ENCODE data around the gene ZNF512. TPM values are rescaled to one million over a fixed set of nuclear protein-coding genes. Genes with fewer than 3 reads are reported as not detected.

ZNF512 gene
- total RNA-seq, 1 donor from 2014 or later = 23.5 TPM

DNA sequence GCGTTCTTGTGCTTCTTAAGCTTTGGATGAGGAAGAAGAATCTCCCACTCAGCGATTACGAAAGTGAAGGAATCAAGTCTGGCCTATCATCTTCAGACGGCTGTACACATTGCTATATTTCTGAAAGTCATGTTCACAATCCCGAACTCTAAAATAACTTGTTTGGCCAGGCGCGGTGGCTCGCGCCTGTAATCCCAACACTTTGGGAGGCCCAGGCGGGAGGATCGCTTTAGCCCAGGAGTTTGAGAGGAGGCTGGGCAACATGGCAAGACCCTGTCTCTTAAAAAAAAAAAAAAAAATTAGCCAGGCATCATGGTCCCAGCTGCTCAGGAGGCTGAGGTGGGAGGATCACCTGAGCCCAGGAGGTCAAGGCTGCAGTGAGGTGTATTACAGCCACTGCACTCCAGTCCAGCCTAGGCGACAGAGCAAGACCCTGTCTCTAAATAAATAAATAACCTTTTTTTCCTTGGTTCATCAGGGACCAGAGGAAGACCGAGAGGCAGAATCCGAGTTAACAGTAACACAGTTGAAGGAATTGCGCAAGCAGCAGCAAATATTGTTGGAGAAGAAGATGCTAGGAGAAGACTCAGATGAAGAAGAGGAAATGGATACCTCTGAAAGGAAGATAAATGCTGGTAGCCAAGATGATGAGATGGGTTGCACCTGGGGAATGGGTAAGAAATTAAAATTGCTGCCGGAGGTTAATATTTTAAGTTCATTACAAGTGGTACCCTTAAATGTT lies 82.0 kb downstream of the ZNF512 start:
- Histone ChIP-seq H3K9me3 (ENCODE audit: control insufficient read depth in 3 of 3, low read length in 3 of 3) (no peaks in the 10 kb centered on the region), H3K36me3 (ENCODE audit: control insufficient read depth in 3 of 3, insufficient read depth in 3 of 3, low read length in 3 of 3) (peaks cover 13 to 47% (median 41%) of the 10 kb centered on the region in 3 donors), H3K27me3 (ENCODE audit: control insufficient read depth in 3 of 3, insufficient read depth in 3 of 3, low read length in 3 of 3) (no peaks in the 10 kb centered on the region), H3K4me3 (ENCODE audit: low read length in 3 of 3) (peak overlapping the region; percentile 96 to 99 (median 98)), H3K27ac (ENCODE audit: low read depth, low read length) (no peak overlapping the region), H3K4me1 (ENCODE audit: control insufficient read depth in 3 of 3, insufficient read depth in 3 of 3, low read length in 3 of 3) (peaks cover 18 to 26% (median 19%) of the 10 kb centered on the region in 3 donors), H3K9ac (ENCODE audit: low read depth in 1 of 3, low read length in 3 of 3) (peak overlapping the region; percentile 93 to 97 (median 95))

DNA sequence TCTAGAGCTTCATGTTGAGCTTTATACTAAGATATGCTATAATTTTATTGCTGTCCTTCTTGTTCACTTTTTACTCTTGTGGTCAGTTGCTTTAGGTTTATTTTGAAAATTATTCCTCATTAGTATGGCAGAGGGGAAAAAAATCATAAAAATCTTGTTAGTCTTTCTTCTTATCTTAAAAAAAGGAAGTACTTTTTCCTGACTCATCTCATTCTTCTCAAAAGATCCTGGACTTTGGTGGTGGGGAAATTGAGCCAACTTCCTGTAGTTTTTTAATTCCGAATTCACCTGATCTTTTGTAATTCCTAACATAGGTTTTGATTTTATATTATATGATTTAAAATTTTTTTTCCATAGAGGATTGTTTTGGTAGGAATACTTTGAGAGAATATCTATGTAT lies 84.6 kb downstream of the ZNF512 start:
- Histone ChIP-seq H3K4me3 (ENCODE audit: low read length in 3 of 3) (no peak overlapping the region), H3K9ac (ENCODE audit: low read depth in 1 of 3, low read length in 3 of 3) (no peak overlapping the region), H3K4me1 (ENCODE audit: control insufficient read depth in 3 of 3, insufficient read depth in 3 of 3, low read length in 3 of 3) (peaks cover 13 to 23% (median 17%) of the 10 kb centered on the region in 3 donors), H3K27ac (ENCODE audit: low read depth, low read length) (no peak overlapping the region), H3K36me3 (ENCODE audit: control insufficient read depth in 3 of 3, insufficient read depth in 3 of 3, low read length in 3 of 3) (peaks cover 7 to 32% (median 25%) of the 10 kb centered on the region in 3 donors), H3K9me3 (ENCODE audit: control insufficient read depth in 3 of 3, low read length in 3 of 3) (no peaks in the 10 kb centered on the region), H3K27me3 (ENCODE audit: control insufficient read depth in 3 of 3, insufficient read depth in 3 of 3, low read length in 3 of 3) (no peaks in the 10 kb centered on the region)

DNA sequence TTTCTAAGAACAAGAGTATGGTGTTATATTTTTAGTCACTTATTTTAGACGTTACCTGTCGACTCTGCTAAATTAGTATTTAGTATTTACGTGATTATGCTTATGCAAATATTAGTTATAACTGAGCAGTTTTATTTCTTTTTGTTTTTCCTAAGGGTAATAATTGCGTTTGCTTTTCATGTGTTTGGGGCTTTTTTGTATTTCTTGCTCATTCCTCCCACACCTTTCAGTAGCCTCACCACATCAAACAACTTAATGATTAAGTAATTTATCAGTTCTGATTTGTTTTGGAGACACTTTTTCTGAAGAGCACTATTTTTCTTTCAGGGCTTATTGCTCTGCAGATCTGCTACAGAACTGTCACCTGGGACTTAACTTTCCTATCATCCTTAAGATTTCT lies 88.4 kb downstream of the ZNF512 start:
- Histone ChIP-seq H3K27me3 (ENCODE audit: control insufficient read depth in 3 of 3, insufficient read depth in 3 of 3, low read length in 3 of 3) (no peaks in the 10 kb centered on the region), H3K4me1 (ENCODE audit: control insufficient read depth in 3 of 3, insufficient read depth in 3 of 3, low read length in 3 of 3) (peaks cover 0 to 6% (median 2%) of the 10 kb centered on the region in 3 donors), H3K9me3 (ENCODE audit: control insufficient read depth in 3 of 3, low read length in 3 of 3) (no peaks in the 10 kb centered on the region), H3K4me3 (ENCODE audit: low read length in 3 of 3) (no peak overlapping the region), H3K9ac (ENCODE audit: low read depth in 1 of 3, low read length in 3 of 3) (no peak overlapping the region), H3K36me3 (ENCODE audit: control insufficient read depth in 3 of 3, insufficient read depth in 3 of 3, low read length in 3 of 3) (peaks cover 12 to 50% (median 45%) of the 10 kb centered on the region in 3 donors), H3K27ac (ENCODE audit: low read depth, low read length) (no peak overlapping the region)

Small RNAs within 50 kb of the gene (small RNA-seq; reads per million reads assigned to genes)
- gene RF00340 = not detected

Other genes starting within 250 kb of the ZNF512 start
- 24.0 TPM for gene GTF3C2, start 226.3 kb upstream of the ZNF512 start, total RNA-seq
- gene EIF2B4, start 212.7 kb upstream of the ZNF512 start, total RNA-seq = 18.3 TPM
- 81.9 TPM for gene SNX17, start 212.4 kb upstream of the ZNF512 start, total RNA-seq
- gene ZNF513, start 202.3 kb upstream of the ZNF512 start, total RNA-seq = 7.3 TPM
- 42.8 TPM for gene PPM1G, start 173.5 kb upstream of the ZNF512 start, total RNA-seq
- gene NRBP1, start 154.4 kb upstream of the ZNF512 start, total RNA-seq = 81.4 TPM
- gene KRTCAP3, start 140.7 kb upstream of the ZNF512 start, total RNA-seq = not detected
- gene IFT172, start 93.3 kb upstream of the ZNF512 start, total RNA-seq = 21.4 TPM
- 5.2 TPM for gene FNDC4, start 87.8 kb upstream of the ZNF512 start, total RNA-seq
- not detected for gene GCKR, start 86.2 kb upstream of the ZNF512 start, total RNA-seq
- gene CCDC121, start 46.0 kb downstream of the ZNF512 start, total RNA-seq = 6.3 TPM
- gene GPN1, start 46.0 kb downstream of the ZNF512 start, total RNA-seq = 30.3 TPM
- gene SUPT7L, start 80.6 kb downstream of the ZNF512 start, total RNA-seq = 16.7 TPM
- 20.9 TPM for gene SLC4A1AP, start 80.8 kb downstream of the ZNF512 start, total RNA-seq
- 121 TPM for gene MRPL33, start 188.7 kb downstream of the ZNF512 start, total RNA-seq